Upper lobe of left lung (tissue), 4 donors: ENCODE data around the gene ZNF722.

Experiments
- EP300 ChIP-seq, 4 donors: sonication (generic); formaldehyde crosslinking; IDR thresholded peaks; one replicate each; pipeline ENCODE4 v1.5.1; 2017; ENCODE audit warnings: antibody characterized with exemption in 4 of 4, control low read depth in 2 of 4
- TF ChIP-seq, protein P1 (sequence below), 6 experiments: fragments of 450-650 bp in 4 of 6; fragments of 200-600 bp in 2 of 6; sonication (generic) in 2 of 6; IDR thresholded peaks; one replicate each; pipeline ENCODE4 v1.5.1; 2016 to 2019; ENCODE audit warnings: antibody characterized with exemption in 6 of 6

DNA sequence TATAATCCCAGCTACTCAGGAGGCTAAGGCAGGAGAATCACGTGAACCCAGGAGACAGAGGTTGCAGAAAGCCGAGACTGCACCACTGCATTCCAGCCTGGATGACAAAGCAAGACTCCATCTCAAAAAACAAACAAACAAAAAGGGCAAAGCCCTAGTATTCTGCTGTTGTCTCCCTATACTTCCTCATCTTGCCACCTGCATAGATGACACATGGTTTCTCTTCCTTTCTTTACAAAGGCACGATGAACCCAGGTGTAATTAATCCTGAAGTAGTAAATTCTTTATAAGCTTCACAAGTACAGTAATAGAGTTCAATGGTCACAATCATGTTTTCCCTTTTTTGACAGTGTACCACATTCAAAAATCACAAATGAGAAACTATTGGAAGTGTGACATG, 36.7 kb downstream of the ZNF722 start:
- TF ChIP-seq, protein P1, sequence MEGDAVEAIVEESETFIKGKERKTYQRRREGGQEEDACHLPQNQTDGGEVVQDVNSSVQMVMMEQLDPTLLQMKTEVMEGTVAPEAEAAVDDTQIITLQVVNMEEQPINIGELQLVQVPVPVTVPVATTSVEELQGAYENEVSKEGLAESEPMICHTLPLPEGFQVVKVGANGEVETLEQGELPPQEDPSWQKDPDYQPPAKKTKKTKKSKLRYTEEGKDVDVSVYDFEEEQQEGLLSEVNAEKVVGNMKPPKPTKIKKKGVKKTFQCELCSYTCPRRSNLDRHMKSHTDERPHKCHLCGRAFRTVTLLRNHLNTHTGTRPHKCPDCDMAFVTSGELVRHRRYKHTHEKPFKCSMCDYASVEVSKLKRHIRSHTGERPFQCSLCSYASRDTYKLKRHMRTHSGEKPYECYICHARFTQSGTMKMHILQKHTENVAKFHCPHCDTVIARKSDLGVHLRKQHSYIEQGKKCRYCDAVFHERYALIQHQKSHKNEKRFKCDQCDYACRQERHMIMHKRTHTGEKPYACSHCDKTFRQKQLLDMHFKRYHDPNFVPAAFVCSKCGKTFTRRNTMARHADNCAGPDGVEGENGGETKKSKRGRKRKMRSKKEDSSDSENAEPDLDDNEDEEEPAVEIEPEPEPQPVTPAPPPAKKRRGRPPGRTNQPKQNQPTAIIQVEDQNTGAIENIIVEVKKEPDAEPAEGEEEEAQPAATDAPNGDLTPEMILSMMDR (IDR thresholded peaks at IDR 0.05) = no peak
- no peak for TF ChIP-seq EP300 (IDR thresholded peaks at IDR 0.05)
